DMS114 treated with DMSO at 0.1 percent for 48 hours (cell line): ENCODE data around the gene CAP2.
A peak's percentile ranks its signal among the peaks of the same experiment; 100 is the strongest.
"Not testable (repeated sequence)": the region's sequence is repeated elsewhere in the genome, so short reads cannot be mapped to it uniquely, and the experiment has no call there.

Experiments used
- DNase-seq: peaks from one replicate; lab custom pipeline; 2025; ENCODE audit not compliant: unreplicated experiment; lab: John Stamatoyannopoulos, UW

Gene CAP2

GRCh38 chr6:17396256-17396655 is 2.9 kb downstream of the CAP2 start:
- DNase-seq, result no peak

- no peak for DNase-seq
These were observed 4.4 kb downstream of the CAP2 start for GRCh38 chr6:17397764-17398194.

DNA sequence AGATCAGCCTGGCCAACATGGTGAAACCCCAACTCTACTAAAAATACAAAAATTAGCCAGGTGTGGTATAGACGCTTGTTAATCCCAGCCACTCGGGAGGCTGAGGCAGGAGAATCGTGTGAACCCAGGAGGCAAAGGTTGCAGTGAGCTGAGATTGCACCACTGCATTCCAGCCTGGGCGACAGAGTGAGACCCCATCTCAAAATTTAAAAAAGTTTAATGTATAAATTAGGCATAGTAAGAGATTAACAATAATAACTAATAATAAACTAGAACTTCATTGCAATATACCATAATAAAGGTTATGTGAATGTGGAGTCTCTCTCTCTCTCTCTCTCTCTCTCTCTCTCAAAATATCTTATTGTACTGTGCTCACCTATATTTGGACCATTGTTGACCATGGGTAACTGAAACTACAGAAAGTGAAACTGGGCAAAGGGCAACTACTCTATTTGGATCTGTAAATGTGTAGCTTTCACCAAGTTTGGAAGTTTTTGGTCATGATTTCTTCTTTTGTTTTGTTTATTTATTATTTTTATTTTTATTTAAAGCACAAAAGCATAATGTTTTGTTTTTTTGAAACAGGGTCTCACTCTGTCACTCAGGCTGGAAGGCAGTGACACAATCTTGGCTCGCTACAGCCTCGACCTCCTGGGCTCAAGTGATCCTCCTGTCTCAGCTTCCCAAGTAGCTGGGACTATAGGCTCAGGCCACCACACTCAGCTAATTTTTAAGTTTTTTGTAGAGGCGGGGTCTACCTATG is 12.0 kb downstream of the CAP2 start:
- DNase-seq, result not testable (repeated sequence)

GRCh38 chr6:17405944-17406245 is 12.5 kb downstream of the CAP2 start:
- no peak for DNase-seq

GRCh38 chr6:17408081-17408480 is 14.7 kb downstream of the CAP2 start:
- DNase-seq, result no peak

DNA sequence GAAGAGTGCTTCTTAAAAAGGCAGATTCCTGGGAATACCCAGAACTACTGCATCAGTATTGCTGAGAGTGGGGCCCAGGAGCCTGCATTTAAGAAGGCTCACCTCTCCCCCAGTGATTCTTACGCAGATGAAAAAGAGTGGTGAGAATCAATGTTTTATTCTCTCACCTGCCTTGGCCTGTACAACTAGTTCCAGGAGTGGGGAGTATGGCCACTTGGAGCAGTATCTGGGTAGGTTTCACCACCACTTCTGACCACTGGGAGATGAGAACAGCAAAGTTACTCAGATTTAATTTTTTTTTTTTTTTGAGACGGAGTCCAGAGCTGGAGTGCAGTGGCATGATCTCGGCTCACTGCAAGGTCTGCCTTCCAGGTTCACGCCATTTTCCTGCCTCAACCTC is 16.9 kb downstream of the CAP2 start:
- no peak for DNase-seq

DNA sequence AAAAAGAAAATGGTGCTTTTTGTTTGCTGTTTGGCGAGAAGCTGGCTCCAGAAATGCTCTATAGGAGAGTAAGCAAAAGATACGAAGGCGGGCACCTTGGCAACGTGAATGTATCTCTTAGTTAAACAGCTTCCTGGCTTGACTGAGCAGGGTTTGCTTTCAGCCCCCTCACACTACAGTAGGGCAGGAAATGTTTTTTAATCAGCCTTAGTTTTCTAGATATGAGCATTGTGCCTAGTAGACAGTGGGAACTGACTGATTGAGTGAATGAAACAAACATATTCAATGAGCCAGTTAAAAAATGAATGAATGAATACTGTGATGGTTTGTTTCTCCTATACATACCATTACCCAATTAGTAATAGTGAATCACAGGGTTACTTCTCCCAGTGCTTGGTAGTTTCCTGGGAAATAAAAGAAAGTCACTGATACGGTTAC is 19.9 kb downstream of the CAP2 start:
- no peak for DNase-seq

- DNase-seq, result not testable (repeated sequence)
These were observed 21.0 kb downstream of the CAP2 start for GRCh38 chr6:17414395-17414794.

DNA sequence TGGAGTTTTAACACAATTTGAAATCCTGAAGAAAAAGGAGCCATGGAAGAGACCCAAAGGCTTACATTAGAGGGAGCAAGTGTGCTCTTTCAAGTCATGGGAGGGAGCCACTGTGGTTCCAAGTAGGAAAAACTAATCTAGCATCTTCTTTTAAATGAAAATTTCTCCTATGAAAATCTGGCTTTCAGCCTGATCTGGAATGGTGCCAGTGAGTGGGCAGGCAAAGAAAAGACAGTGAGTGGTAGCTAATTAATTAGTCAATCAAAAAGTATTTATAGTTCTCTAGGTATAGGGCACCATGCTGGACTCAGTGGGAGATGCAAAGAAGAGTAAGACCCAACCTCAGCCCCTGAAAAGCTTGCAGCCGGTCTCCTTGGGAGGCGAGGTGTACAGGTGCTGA is 21.9 kb downstream of the CAP2 start:
- DNase-seq, result no peak

- DNase-seq, result no peak
These were observed 23.4 kb downstream of the CAP2 start for GRCh38 chr6:17416806-17417205.

DNA sequence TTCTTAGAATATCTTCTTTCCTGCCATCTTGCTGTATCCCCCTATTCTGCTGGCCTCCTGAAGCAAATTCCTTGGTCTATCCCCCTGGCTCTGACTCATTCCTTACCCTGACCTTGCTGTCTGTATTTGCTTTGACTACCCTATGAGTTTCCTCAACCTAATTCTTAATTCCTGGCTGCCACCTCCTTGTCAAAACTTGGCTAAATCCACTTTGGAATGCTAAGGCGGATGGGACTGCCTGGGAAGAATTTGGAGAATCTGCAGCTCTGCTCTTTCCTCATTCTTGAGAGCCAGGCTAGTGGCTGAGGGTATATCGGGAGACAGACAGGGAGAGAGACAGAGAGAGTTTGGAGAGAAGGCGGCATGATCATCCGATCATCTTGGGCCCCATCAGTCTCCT is 24.4 kb downstream of the CAP2 start:
- DNase-seq, result peak; percentile 67

DNA sequence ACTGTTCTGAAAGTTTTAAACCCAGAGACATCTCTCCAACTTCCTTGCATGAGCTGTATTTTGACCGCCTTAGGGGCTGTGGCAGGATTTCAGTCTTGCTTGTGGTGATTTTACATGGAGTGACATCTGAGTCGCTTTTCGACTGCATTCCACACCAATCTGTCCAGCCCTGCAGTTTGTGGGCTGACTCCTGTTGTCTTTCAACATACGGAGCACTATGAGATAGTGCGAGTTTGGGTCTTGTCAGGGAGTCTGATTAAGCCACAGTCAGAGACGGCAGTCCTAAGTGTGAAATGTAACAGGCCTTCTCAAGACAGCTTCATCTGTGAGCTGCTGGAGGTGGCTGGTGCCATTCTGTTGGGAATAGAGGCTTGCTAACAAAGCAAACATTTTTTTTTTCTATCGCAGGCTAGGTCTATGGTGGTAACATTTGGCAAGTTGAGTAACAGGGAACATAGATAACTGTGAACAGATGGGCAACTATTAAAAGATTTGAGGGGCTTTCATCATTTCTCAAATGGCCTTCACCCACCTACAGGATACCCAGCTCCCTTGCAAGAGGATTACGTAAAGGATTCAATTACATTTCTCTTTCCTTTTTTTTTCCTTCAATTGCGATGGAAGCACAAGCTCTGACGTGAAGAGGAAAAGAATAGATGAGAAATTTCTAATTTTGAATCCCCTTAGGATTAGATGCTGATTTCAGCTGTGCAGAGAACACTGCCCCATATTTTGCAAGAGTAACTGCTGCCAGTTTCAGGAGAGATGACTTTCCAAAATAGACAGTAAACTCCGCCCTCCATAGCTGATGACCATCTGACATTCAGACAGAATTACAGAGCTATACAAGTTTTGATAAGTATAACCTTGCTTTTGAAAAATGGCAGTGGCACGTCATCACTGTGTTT is 25.1 kb downstream of the CAP2 start:
- DNase-seq, result no peak

DNA sequence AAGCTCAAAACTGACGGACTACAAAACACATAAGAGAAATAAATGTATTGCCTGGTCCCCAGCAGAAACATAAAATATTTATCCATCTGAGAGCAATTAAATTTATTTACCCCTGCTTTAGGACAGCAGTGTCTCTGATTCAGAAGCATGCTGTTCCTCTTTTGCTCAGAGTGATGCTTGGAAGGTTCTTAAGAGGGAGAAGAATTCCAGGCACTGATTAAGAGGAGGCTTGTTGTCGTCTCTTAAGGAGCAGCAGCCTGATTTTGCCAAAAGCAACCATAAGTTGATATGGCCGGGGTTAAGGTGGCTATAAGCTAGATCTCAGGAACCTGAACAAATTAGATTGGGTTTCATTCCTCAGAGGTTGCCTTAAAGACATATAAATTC is 25.8 kb downstream of the CAP2 start:
- DNase-seq, result no peak

DNA sequence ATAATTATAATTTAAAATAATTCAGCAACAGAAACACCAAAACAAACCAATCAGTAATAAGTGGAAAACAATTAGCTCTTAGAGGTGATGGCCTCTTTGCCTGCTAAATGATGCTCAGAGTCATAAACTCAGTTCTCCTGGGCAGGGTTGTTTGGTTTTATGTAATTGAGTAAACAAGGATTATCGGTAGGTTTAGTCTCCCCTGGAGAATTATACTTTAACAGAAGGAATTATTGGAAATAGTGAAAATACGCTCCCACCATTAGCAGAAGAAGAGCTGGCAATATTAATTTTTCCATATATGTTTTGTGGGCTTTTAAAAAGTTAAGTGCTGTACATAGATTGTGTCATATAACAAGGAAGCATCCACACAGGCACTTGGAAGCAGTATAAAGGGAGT is 27.0 kb downstream of the CAP2 start:
- no peak for DNase-seq

- no peak for DNase-seq
These were observed 28.0 kb downstream of the CAP2 start for GRCh38 chr6:17421406-17421805.

DNA sequence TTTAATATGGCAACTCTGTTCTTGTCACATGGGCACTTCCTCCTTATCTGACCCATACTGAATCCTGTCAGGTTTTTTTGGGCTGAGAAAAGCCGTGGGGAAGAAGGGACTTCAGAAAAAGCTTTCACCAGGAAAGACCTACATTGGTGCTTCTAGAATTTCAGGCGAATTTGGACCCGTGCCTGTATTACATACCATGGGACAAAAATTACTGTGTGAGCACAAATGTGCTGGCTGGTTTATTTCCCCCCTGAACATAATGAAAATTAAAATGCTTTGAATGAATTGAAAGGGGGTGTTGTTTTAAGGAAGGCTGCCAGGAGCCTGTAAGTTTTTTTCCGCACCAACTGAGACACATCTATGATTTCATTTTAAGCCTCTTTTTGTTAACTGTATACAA is 29.6 kb downstream of the CAP2 start:
- no peak for DNase-seq

- no peak for DNase-seq
These were observed 33.7 kb downstream of the CAP2 start for GRCh38 chr6:17427062-17427461.

- no peak for DNase-seq
These were observed 34.2 kb downstream of the CAP2 start for GRCh38 chr6:17427617-17428016.

DNA sequence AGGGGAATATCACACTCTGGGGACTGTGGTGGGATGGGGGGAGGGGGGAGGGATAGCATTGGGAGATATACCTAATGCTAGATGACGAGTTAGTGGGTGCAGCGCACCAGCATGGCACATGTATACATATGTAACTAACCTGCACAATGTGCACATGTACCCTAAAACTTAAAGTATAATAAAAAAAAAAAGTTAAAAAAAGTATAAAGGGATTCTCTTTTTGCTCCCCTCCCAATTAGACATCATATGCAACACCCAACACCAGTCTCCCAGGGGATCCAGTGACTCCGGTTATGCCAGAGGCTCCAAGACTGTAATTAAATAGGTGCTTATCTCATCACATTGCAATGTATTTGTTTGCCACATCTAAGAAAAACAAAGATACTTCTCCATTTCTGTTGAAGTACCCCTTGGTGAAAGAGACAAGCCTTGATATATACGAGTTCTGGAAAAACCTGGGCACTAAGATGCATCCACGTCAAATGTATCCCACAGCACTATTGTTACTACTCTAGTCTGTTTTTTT is 35.3 kb downstream of the CAP2 start:
- DNase-seq, result not testable (repeated sequence)

DNA sequence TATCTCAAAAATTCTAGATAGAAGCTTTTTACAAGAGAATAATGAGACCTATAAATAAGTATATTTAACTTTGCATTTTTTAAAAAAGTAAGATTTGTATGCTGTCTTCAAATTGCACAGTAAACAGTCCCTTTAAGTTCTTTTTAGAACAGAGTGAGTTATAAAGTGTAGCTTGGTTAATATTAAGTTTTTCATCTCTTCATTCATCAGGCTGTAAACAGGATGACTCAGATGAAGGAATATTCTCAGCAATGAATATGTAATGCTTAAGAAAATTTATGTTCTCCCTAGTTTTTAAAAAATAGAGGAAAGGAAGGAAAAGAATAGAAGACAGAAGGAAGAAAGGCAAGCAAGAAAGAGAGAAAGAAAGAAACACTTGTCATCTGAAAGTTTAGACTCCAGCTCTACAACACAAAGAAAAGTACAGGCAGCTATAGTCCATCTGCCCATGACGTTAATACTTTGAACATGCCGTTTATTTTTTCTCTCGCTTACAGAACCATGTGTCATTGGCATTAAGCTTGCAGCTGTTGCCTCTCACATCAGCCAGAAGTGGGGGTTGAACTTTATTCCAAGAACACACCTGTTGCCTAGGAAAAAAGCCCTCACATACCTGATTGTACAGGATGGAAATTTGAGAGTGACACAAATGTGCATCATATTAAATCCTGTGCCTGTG is 36.1 kb downstream of the CAP2 start:
- no peak for DNase-seq

DNA sequence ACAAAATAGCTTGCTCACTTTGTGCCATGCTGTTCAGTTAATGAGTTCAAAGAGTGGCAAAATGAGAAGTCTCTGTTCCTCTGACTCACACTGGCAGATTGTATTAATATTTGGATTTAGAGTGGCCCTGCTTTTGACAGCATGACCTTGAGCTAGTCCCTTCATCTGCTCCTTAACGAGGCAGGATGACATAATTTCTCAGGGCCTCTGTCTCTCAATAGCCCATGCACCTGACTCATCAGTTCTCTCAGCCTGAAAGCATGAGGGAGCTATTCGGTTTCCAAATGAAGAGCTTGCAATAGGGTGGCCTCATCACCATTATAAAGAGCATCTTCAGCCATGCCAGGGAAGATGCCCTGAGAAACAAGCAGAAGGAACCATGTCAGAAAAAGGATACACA is 38.2 kb downstream of the CAP2 start:
- no peak for DNase-seq

- DNase-seq, result no peak
These were observed 39.0 kb downstream of the CAP2 start for GRCh38 chr6:17432356-17432755.
